COLO668 (cell line): Measurements from ENCODE around the gene LCN6.
"Not testable (repeated sequence)": the region's sequence is repeated elsewhere in the genome, so short reads cannot be mapped to it uniquely, and the experiment has no call there.

Experiments
- DNase-seq: peaks from one replicate; lab custom pipeline; 2025; ENCODE audit not compliant: unreplicated experiment; lab: John Stamatoyannopoulos, UW

The LCN6 gene

DNA sequence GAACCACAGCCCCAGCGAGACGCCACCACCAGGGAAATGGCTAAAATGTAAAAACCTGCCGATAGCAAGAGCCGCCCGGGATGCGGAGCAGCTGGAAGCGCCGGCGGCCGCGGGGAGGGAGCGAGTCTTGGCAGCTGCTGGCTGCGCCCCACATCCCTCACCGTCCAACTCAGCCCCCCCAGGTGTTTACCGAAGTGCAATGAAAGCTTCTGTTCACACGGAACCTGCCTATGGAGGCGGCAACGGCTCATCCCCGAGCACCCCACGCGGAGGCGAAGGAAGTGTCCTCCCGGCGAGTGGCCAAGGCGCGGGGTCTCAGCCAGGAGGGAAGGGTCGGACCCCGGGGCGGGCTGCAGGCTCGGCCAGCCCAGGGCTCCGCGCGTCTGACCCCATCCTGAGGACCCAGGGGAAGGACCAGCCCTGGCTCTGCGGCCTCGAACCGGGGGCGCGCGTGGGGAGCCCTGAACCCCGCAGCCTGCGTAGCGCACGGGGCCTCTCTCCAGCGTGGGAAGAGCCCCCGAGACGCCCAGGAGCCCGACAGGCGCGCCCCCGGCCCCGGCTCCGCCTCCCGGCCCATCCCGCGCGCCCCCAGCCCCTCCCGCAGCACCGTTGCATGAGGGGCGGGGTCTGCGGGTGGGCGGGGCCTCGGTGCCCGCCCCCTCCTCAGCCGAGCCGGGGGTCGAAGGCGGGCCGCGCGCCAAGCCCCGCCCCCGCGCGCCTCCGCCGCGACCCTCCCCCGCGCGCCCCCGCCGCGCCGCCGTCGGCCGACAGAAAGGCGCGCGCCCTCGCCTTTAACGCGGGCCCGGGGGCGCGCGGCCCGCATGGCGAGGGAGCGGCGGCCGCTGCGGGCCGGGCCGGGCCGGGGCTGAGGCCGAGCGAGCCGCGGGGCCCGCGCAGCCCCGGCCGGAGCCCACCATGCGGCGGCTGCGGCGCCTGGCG is 36.3 kb downstream of the LCN6 start, which contains the start of gene DIPK1B:
TSS of gene DIPK1B (plus strand) at position 822 of the 939 bp plus-strand sequence. CDS start at position 916, 94 bp downstream.
- peak; percentile 87 for DNase-seq

DNA sequence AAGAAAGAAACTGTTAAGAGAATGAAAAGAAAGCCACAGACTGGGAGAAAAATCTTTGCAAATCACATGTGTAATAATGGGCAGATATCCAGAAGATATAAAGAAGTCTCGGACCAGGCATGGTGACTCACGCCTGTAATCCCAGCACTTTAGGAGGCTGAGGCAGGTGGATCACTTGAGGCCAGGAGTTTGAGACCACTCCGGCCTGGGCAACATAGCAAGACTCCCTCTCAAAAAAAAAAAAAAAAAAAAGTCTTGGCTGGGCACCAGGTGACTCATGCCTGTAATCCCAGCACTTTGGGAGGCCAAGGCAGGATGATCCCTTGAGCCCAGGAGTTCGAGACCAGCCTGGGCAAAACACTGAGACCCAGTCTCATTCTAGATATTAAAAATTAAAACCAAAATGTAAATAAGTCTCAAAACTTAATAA is 37.1 kb downstream of the LCN6 start:
- DNase-seq = not testable (repeated sequence)

DNA sequence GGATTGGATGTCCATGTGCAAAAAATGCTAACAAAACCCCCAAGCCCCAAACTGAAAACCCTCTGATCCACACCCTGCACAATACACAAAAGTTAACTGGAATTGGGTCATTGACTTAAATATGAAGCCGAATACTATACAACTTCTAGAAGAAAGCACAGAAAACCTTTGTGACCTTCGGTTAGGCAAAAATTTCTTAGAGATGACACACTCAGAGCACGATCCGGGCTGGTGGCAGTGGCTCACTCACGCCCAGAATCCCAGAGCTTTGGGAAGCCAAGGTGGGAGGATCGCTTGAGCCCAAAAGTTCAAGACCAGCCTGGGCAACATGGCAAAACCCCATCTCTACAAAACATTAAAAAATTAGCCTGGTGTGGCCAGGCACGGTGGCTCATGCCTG is 37.8 kb downstream of the LCN6 start:
- DNase-seq = no peak

DNA sequence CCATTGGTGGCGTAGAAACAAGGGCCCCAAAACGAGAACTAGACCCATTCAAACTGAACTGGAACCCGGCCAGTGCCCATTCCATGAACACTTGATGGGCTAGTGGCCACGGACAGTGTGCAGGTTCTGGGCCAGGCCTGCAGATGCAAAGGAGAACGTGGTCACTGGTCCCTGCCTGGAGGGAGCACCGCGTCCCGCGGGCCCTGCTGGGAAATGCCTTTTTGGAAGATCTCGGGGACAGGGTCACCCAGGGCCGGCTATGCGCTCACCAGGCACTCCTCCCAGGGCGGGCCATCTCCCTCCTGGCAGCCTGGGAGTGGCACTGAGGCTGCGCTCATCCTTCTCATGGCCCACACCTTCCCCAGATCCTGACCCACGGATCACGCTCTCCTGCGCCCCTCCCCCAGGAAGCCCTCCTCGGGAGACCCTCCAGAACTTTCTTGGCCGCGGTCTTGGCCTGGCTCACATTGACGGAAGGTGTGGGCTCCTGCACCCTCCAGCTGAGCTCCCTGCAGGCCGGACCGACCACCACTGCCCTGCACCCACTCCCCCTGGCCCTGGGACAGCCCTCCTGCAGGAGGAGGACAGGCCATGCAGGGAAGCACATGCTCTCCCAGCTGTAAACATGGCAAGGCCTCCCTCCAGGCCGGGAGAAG is 38.7 kb downstream of the LCN6 start:
- no peak for DNase-seq

DNA sequence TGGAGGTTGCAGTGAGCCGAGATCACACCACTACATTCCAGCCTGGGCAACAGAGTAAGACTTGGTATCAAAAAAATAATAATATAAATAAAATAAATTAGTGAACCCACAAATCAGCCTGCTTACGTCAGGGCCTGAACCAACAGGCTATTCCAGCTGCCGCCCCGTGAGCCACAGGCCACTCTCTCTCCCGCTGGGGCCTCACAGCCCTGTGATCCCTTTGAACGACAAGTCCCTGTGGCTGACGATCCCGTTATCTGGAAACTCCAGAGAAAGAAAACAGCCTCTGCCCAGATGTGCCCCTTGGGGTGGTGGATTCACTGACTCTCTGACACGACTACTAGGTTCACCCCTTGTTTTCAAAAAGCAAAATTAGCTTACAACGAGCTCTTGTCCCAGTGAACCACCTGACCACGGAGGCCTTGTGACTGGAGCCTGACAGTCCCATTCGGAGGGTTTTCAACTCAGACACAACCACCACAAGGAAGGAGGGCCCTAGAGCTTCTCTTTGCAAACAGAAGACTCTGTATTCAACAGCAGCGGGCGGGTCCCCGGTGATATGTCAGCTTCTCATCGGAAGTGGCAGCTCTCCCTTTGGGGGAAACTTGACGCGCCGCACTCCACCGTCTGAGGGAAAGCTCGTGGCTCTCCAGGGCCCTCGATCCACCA is 40.3 kb downstream of the LCN6 start:
- DNase-seq = no peak

DNA sequence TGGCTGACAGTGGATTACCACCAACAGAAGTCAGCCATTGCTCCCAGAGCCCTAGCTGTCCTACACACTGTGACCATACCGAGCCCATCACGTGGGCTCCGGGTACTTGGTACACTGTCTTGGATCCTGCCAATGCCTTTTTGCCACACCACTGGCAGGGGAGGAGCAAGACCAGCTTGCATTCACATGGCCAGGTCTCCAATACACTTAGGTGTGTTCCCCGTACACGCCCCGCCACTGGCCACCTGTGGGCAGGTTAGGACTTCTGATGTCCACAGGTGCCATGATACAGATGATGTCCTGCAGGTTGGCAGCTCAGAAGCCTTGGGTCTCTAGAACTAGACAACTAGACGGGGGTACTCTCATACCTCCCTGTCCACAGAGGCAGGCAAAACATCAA is 41.3 kb downstream of the LCN6 start:
- DNase-seq = no peak

DNA sequence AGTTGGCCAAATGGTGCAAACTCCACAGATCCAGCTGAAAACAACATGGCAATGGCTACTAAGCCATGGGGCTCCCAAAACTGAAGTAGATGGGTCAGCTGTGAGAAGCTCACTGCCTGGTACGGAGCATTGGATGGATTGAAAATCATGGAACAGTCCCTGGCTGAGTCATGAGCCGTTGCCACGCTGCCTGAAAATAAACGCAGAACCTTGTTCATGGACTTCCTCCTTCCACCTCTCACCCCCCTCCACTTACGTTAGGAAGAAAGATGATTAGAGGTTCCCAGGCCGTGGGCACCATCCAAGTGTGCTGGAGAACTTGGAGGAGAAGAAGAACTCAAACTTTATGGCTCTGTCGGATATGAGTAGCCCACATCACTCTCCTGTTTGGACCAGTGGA is 42.8 kb downstream of the LCN6 start:
- DNase-seq = no peak

DNA sequence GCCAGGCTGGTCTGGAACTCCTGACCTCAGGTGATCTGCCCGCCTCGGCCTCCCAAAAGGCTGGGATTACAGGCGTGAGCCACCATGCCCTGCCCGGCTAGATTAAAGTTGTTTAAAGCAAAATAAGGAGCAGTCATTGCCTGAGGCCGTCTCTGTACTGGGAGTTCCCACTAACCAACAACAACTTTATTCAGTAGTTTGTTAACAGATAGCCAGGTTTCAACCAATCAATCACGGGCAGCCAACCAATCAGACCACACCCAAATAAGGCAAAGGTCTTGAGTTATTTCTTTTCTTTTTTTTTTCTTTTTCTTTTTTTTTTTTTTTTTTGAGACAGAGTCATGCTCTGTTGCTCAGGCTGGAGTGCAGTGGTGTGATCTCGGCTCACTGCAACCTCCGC is 43.6 kb downstream of the LCN6 start:
- not testable (repeated sequence) for DNase-seq

DNA sequence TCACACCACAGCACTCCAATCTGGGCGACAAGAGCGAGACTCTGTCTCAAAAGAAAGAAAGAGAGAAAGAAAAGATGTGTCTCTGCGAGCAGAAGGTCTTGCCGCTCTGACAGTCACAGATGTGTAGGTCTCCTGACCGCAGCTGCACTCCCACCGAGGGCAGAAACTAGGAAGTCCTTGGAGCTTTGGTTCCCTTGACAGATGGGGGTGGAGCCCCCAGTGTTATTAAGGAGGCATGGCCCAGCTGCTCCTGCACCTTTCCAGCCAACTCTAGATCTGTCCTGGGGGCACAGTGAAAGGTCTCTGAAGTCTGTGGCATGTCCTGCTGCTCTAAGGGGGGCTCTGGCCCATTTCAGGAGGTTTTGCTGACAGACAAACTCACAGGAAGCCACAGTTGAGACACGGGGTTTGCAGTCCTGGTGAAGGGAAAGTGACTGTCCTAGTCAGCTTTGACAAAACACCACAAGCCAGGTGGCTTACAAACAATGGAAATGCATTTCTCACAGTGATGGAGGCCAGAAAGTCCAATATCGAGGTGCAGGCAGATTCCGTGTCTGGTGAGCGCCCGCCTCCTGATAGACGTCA is 45.0 kb downstream of the LCN6 start:
- DNase-seq = no peak

DNA sequence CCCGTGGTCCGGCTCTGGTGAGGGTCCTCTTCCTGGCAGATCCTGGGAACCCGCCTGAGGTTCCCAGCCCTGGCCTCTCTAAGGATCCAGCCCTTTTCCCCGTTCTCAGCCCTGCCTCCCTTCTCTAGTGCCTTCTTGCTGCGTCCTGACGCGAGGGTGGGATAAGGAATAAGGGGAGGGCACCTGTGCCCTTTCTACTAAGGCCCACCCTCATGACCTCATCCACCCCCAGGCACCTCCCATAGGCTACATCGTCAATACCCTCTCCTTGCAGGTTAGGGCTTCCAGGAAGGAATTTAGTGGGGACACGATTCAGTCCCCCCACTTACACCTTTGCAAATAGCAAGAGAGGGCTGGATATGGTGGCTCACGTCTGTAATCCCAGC is 46.7 kb downstream of the LCN6 start:
- no peak for DNase-seq

DNA sequence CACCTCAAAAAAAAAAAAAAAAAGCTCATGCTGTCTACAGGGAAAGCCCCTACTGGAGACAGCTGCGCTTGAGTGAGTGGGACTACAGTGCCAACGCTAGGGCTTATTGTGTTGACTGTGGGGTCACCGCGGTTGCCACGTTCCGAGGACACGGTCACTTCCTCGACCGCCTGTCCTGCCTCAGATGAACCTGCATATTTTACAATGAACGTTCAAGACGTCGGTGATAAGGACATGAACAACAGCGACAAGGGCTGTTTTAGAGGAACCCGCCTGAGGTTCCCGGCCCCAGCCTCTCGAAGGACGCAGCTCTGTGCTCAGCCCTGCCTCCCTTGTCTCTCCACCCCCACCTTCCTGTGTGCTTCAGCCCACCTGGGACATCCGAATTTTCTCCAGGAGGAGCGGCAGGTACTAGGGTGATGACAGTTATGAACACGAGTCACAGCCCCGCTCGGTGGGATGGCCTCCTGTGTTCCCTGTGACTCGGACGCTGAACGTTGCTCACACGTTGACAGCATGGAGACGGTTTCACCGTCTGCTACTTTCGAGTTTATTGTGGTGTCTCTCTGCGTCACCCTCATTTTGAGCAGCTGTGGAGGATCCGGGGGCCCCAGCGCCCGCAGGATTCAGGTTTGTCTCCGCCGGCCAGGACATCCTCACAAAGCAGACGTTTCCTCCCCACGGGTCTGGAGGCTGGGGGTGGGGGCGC is 47.2 kb downstream of the LCN6 start:
- DNase-seq = no peak

DNA sequence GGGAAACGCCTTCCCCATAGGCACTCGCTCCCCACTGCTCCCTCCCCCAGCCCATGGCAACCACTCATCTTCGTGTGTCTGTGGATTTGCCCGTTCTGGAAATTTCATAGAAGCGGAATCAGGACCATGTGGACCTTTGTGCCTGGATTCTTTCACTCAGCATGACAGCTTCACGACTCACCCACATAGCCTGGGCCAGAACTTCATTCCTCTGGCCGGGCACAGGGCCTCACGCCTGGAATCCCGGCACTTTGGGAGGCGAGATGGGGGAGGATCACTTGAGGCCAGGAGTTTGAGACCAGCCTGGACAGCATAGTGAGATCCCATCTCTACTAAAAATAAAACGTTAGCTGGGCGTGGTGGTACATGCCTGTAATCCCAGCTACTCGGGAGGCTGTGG is 48.0 kb downstream of the LCN6 start:
- no peak for DNase-seq

DNA sequence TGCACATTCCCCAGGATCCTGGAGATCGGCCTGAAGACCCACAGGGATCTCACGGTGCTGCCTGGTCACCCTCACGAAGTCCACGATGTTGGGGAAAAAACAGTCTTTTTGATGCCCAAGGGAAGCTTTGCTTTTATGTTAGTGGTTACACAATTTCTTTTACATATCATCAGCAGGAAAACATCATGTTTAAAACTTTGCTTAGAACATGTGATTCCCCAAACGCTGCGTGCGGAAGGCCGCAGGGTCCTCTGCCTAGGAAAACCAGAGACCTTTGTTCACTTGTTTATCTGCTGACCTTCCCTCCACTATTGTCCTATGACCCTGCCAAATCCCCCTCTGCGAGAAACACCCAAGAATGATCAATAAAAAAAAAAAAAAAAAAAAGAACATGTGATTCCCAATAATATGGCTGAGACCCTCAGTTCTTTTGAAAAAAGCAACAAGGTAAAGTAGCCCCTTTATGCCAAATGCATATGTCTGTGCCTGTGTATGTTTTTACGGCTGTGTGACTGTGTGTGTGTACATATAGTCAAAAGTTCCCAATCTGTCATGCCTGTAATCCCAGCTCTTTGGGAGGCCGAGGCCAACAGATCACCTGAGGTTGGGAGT is 49.6 kb downstream of the LCN6 start:
- DNase-seq = no peak

DNA sequence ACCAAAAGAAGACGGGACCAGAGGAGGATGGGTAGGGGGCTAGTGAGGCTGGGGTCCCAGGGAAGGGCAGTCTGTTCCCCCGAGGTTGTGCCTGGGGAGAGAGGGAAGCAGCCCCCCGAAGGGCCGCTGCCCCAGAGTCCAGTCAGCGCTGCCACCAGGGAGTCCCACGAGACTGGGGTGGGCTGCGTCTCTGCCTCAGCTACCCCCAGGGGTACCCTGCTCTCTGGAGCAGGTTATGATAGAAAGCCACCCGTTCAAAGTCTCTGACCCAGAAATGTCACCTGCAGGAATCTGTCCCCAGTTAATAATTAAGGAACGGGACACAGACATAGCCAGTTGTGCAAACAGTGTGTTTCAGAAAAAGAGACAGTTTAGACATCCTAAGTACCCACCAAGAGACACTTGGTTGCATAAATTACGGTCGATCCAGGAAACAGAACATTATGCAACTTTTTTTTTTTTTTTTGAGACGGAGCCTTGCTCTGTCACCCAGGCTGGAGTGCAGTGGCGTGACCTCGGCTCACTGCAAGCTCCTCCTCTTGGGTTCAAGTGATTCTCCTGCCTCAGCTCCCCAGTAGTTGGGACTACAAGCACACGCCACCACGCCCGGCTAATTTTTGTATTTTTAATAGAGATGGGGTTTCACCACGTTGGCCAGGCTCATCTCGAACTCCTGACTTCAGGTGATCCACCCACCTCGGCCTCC is 50.4 kb downstream of the LCN6 start:
- peak; percentile 30 for DNase-seq

DNA sequence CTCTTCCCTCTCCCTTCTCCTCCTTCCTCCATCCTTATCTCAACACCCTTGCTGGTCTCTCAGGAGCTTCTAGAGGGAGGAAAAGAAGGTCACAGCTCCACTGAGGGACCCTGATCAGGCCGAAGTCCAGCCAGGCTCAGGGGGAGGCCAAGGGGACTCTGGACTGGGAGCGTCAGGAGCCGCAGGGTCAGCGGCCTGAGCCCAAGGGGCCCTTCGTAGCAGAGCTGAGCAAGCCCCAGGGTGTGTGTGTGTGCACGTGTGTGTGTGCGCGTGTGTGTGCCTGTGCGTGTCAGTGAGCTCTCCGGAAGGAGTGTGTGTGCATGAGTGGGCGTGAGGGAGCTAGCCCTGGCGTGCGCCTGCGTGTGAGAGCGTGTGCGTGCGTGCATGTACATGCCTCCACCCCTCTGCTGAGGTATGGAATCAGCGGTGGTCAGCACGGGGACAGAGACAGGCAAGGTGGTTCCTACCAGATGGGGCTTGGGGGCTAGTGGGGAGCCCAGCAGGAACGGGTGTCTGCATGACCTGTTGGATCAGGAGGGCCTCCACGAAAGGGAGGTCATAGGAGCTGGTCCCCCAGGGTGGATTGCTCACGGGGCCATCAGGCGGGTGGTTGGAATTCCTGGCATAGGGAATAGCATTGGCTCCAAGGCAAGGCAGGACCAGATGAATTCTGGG is 51.0 kb downstream of the LCN6 start:
- peak; percentile 66 for DNase-seq

DNA sequence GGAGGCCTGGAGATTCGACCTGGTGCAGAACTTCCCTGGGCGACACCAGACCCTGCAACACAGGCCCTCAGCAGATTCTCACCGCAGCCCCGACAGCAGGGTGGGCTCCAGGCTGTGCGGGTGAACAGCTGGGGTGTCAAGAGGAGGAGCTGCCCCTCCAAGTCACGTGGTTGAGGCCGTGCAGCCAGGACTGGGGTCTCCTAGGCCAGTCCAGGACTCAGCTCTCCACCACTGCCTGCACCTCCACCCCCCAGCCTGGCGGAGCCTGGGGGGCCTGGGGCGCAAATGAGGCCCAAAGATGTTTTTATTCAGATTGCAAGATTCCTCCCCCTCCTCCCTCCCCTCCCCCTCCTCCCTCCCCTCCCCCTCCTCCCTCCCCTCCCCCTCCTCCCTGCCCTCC is 51.8 kb downstream of the LCN6 start:
- DNase-seq = peak; percentile 70

DNA sequence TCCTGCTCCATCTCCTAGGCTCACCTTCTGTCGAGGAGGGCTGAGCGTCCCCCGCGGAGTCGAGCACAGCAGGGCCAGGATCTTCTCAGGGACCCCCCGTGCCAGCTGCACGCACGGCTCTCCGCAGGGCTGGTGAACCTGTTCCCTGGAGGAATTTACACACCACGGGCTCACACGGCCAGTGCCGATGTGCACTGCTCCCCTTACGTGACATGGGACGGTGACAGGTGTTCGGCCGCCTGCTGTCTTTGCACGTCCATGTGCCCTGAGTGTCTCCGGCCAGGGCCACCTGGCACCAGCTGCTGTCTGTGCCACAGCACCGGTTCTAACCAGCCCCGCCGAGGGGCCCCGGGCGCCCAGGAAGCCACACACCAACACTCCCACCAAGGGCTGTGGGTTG is 52.4 kb downstream of the LCN6 start:
- DNase-seq = peak; percentile 97

DNA sequence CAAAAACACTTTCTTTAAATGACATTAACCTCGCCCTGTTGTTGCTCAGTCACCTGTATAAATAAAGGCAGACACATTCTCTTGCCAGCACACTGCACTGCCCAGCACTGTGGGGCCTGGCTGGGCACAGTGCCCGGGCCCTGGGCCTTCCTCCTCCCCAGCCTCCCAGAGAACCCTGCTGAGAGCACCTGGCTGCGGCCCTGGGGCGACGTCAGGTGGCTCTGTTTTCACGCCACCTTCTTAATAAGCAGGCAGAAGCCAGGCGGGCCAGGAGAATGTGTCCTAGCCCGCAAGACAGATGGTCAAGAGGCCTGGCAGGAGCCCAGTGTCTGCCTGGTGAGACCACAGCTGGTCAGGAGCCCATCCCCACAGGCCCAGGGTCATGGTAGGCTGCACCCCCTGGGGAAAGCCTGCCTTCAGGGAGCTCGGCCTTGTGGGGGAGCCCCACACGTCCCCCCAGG is 52.9 kb downstream of the LCN6 start:
- peak; percentile 95 for DNase-seq

DNA sequence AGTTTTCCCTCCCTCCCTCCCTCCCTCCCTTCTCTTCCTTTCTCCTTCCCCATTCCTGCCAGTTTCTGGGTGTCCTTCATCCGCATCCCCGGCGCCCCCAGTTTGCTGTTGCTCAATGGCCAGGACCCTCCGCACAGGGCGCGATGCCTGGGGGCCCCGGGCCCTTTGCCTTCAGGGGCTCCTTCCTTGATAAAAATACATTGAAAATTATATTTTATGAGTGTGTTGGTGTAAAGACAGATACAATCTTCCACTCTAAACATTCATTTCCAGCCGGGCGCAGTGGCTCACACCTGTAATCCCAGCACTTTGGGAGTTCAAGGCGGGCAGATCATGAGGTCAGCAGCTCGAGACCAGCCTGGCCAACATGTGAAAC is 53.5 kb downstream of the LCN6 start:
- no peak for DNase-seq
